GM18867 (cell line): ENCODE measurements around the gene CLIP4.

ENCODE experiments used
- ATAC-seq: cut with Tn5 transposase; IDR thresholded peaks from one replicate; pipeline ENCODE4 v1.9.1; 2021; ENCODE audit warnings: mild to moderate bottlenecking, moderate library complexity; ENCODE audit not compliant: unreplicated experiment

CLIP4 gene

DNA sequence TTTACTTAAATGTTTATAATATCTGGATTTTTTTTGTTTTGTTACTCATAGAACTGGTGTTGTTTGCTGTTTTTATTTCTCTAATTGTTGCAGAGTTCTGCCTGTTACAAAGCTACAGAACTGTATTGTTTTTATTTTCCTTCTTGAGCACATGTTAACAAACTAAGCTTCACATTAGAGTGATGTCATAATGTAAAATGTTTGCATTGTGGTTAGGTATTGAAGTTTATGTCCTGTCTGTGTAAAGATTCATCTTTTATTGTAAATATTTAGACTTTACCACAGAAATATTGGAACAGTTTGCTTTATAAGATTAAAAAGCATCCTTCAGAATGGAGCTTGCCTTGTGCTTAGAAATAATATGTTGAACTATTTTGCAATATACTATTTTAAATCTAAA, 67.7 kb downstream of the CLIP4 start:
- ATAC-seq: no peak

DNA sequence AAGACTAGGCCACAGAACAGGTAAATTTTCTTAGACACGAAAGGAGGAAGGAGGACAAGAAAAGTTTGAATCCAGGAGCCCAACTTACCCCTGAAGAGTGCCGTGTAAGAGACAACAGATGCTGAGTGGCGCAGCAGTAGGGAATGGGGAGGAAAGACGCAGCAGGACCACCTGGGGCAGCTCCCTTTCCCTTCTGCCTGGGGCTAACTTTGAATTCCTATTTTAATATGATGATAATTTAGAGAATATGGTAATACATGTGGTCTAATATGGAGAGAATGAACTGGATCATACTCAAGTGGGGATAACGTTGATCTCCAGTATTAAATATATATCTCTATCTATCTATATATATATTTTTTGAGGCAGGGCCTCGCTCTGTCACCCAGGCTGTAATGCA, 69.3 kb downstream of the CLIP4 start:
- ATAC-seq: no peak

DNA sequence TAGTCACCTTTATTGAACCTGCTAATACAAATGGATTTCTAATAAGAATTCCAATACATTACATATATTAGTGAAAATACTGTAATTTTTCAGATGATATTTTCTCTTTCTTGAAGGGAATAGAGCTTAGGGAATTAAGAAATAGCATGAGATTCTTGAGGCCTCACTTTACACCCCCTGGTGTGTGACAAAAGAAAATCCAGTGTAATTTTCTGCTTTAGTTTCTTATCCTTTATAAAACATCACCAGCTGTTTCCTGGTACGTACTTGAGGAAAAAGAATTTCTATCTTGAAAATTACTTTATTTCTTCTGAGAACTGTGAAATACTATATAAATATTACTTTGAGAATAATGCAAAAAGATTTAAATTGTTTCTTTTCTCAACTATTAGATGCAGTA, 71.6 kb downstream of the CLIP4 start:
- no peak for ATAC-seq

DNA sequence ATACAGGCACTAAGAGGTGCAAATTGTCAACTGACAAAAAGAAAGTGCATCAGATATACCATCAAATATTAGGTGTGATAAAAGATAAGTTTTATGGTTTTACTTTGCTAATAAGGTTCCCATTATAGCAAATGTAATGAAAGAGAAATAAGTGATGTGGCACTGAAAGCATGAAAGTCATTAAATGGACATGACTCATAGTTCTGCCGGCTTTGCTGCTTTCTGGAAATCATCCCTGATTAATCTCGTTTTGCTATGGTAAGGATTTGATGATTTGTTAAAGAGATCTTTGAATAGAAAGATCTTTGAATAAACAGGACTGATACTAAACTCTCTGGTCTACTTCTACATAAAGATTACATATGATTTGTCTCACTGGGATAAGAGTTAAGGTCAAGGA, 72.7 kb downstream of the CLIP4 start:
- no peak for ATAC-seq

DNA sequence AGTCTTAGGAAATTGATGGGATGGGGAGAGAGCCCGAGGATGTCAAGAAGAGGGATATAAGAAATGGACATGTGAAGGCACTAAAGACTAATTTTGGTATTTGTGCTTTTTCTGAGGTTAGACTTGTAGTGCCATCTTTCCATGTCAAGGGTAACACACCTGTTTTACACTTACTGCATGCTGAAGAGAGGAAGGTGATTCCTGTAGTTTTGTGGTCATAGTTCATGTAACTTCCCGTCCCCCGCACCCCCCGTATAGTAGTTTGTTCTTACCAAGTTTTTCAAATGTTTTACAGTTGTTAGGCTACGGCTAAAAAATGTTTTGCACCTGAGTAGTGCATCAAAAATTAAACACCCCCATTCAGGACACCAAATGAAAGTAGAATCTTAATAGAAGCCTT, 73.8 kb downstream of the CLIP4 start:
- no peak for ATAC-seq

DNA sequence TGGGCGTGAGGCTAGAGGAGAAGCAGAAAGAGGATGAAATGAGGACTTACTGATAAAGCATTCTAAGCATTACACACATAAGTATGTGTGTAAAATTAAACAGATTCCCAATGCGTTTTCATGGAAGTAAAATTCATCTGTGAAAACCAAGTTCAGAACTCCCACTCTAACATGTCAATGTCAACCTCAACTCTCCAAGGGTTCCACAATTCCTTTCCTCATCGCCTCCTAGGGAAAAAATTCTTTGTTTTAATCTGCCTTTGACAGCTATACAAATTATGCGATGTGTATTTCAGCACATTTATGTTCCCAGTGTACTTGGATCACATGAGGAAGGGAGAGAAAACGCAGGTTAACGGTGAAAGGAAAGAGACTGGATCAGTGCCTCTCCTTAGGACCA, 76.6 kb downstream of the CLIP4 start:
- ATAC-seq: no peak

DNA sequence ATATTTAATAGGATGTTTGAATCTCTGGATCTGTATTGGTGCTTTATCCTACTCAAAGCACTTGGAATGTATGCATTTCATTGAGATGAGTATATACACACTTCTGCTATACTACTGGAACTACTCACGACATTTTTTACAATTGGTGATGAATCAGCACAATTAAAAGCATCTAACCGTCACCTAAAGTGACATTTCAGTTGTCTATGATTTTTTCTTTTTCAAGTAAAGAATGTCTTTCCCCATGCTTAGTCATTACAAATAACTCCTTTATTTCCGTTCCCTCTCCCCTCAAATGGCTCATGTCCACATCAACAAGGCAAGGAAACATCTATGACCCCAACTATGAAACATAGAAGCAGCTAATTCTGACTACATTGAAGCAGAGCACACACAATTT, 77.3 kb downstream of the CLIP4 start:
- ATAC-seq: no peak

DNA sequence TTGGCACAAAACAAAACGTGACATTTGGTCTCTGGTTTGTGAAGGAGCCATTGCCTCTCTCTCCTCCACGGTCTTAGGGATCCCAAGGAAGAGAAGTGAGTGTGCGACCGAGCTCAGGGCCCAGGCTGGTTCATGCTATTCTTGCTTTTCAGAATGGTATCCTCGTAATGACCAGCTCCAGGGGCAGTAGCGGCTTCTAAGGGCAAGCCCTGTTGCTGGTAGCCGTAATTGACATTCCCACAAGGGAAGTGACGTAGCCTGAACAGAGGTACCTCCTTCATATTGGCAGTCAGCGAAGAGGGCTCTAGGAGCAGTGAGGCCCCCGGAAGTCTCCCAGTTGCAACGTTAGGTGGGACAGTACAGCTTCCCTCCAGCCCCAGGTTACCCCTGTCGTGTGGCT, 77.9 kb downstream of the CLIP4 start:
- no peak for ATAC-seq

DNA sequence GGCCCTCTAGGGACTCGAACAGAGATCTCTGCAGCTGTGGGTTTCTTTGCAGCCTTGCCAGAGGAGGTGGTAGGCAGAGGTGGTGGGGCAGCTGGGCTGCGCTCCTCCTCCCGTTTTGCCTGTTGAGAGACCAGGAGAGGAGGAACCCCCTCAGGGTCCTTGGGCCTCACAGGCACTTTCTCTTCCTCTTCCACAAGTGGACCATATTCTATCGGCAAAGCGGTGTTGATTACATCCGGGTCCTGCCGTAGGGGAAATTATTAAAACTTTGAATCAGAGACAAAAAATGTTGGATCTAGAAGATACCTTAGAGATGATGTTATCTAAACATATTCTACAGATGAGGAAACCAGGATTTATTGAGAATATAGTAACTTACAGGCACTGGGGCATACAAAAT, 78.5 kb downstream of the CLIP4 start:
- no peak for ATAC-seq

DNA sequence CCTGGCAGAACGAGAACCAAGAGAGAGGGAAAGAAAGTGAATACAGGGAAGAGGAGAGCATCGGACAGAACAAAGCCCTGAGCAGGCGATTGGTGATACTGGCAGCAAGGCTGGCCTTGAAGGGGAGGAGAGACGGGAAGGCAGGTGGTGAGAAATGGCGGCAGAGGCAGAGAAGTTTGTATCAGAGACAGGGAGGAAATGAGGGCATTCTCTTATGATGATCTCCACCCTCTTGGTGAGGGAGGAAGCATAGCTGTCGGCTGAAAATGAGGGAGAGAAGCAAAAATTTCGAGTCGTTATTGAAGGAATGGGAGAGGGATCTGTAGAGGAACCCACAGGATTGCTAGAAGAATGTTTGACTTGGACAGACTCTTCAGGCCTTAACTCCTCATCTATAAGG, 80.6 kb downstream of the CLIP4 start:
- ATAC-seq: no peak

DNA sequence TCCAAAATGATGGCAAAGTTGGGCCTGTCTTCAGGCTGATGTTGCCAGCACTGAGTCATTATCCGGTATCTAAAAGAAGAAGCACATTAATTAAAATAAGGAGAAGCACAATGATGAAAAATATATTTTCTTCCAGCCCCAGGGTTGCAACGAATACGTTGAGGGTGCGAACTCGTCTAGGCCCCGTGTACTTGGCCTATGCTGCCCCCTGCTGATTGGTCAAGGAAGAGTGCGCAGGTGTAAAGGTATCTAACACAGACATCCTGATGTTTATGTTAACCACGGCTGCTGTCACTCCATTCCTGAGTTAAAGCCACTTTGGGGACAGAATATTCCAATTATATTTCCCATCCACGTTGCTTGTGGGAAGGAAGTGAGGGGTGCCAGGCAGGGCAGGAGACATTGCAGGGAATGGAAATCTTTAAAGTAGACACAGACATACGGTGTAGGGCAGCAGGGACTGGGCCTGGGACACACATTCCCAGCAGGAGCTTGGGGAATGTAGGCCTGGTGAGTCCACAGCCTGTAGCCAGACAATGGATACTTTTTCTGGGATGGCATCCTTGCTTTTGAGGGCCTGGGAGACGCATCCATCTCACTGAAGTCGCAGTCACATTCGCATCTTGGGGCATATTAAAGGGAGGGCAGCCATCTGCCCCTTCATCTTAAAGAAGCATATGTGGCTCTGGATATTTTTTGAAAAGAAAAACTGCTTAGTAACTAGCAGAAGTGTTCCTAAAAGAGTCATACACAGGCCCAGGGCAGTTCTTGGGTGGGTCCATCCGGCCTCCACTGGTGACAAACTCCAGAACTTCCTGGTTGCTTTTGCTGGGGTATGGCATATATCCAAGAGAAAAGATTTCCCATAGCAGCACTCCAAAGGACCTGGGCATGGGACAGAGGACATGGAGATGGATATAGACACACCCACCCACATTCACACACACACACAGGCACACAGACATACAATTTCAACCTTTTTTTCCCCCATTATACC, 81.9 kb downstream of the CLIP4 start:
- ATAC-seq: peak; percentile 56

DNA sequence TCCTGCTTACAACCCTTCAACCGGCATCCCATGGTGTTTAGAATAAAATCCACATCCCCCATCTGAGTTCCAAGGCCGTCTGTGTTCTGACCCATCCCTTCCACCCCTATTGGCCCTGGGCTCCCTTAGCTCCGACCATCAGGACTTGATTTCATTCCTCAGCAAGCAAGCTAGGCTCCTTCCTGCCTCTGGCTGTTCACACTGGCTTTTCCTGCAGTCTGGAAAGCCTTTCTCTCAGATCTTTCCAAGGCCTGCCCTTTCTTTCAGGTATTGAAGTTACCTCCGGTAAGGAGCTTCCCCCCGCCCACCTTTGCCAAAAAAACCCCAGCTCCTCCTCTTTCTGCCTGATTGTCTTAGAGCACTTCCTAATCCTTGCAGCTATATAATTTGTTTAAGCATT, 86.8 kb downstream of the CLIP4 start:
- ATAC-seq: no peak

DNA sequence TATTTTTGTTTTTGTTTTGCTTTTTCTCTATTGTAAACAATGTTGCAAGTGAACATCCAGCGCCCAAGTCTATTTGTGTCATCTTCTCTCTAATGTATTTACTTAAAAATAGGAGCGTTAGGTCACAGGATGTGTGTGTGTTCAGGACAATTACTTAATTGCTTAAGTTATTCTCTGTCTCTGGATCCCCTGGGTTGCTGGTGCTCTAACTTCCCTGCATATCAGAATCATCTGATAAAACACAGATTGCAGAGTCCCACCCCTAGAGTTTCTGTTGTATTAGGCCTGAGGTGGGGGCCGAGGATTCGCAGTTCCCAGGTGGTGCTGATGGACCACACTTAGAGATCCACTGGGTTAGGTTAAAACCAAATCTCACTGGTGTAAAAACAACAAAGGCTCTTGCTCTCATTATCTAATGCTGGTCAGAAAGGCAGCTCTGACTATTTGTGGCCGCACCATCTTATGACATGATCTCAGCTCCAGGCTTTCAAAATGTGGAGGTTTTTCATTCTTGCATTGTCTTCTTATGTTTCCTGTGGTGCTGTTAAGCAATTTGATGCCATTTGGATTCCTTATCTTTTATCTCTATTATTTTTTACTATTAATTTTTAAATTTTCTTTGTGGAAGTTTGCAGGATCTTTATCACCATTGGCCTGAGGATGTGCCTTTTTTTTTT, 87.7 kb downstream of the CLIP4 start:
- no peak for ATAC-seq

DNA sequence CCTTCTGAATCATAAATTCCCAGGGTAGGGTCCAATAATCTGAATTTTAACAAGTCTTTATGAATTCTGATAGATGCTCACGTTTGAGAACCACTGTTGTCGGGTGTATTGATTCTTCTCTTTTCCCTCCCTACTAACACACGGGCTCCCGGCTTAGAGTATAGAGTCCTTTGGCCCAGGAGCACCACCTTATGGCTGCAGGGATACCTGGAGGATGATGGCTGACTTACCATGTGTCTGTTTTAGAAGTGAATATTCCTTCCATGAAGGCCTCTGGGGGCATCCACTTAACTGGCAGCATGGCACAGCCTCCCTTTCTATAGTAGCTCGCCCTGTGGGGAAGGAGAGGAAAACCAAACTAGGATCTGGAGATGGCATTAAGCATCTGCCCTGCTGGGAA, 91.7 kb downstream of the CLIP4 start:
- ATAC-seq: no peak

DNA sequence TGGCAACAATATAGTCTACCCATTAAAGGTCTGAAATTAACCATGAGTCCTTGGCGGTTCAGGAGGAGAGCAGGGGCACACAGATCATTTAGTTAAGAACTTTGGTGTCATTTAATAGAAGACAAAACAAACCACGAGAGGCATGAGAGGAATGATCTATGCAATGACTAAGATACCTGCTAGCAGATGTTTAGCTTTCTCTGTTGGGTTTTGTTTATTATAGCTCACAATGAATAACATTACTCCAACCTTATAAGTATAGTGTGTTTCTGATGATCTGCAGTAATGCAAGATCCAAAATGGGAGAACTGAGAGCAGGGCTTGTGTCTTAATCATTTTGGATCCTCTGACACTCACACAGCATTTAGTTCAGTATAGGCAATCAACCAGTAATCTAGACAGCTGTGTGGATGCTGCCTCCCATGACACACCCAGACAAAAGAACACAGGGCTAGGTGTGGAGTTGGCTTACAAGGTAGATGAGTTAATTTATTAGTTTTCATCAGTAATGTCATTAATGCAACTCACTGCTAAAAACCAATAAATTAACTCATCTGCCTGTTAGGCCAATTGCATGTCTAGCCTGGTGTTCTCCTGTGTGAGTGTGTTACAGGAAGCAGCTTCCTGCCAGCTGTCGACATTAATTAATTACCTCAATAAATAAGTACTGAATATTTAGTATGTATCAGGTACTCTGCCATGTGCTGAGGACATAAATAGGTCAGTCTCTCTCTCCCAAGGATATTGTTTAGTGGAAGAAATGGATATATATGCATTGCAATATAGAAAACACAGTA, 92.3 kb downstream of the CLIP4 start:
- no peak for ATAC-seq

DNA sequence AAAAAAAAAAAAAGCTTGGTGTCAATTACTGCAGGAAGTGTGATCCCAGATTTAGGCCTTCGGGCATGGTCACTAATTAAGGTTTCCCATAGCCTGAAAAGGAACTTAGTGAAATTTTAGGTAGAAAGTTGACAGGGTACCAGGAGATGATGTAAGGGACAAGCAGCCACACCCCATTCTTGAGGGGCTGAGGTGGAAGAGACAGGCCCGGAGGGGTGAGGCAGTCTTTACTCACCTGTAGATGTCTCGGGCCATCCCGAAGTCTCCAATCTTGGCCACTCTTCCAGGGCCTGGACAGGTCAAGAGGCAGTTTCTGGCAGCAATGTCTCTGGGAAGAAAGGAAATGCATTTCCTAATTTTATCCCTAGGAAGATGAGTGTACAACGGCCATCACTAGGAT, 94.3 kb downstream of the CLIP4 start:
- ATAC-seq: no peak

DNA sequence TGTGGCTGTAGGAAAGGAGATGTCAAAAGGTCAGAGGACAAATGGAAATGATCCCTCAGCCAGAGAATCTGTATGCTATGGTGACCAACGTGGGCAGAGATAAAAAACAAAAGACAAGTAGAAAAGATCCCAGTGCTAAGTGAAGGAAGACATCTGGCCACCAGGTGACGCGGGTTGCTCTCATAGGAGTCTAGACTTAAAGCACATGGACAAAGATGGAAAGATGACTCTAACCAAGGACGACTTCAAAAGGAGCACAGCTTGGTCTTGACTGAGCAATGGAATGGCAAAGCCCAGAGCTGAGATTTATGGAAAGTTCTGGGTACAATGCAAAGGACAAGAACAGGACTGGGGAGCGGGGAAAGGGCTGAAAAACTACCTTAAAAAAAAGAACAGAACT, 96.8 kb downstream of the CLIP4 start:
- ATAC-seq: no peak

DNA sequence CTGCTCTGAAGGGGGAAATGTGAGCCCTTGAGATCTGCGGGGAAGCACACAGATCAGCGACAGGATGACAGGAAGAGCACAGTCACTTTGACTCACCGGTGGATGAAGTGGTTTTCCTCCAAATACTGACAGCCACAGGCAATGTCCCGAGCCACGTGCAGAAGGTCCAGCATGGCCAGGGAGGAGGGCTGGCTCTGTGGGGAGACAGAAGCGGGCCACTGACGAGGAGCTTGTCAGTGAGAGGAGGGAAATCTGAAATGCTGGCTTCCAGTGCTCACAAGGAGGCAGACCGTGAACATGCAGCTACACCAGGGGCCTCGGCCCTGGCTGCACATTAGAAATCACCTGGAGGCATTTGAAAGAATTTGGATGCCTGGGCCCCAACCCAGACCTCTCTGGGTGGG, 98.7 kb downstream of the CLIP4 start:
- no peak for ATAC-seq

DNA sequence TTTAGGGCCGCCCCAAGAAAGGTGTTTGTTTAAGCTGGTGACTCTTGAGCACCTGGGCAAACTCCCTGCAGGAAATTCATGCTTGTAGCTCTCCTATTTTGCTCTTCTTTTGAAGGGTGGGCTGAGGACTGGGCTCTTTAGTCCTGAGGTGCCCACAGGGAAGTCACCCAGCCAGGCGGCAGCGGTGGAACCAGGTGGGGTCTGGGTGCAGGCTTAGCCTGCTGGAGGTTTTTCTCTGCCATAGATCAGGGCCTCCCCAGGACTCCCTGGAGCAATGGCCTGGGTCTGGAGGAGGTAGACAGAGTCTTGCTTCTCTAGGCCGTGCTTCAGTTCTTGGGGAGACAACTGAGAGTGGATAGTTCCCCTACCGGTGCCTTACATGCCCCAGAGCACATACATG, 99.9 kb downstream of the CLIP4 start:
- ATAC-seq: no peak

DNA sequence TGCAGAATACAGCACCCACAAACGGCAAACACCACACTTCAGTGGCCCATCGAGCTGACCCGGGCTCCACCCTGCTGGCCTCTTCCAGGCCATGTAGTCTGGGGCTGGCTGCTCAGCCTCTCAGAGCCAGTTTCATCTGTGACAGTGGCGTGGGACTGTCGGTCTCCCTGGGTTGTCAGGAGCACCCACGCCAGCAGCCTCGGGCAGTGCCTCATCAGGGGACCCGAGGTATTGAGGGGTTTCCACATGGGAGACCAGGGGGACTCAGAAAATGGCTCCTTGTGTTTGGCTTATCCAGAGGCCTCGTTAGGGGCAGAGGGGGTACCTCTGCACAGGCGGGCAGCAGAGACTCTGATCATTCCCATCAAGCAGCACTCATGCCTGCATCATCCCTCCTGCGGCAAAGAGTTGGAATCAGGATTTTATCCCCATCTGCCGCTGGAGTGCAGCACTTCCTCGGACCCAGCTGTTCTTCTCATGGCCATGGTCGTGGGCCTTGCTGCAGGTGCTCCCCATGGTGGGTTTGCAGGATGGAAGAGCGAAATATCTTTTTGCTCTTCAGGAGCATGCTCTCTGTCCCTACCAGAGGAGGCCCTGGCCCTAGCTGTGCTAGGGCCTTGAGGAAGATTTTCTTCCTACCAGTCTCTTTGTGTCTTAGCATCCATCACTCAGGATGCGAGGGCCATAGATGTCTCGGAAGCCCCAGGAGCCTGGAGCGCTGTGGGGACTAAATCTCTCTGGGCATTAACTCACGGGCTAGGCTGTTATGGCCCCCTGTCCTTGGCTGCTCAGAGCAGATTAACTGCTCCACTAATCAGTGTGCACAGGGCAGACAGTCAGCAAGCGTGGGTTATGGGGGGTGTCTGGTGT, 100.8 kb downstream of the CLIP4 start:
- ATAC-seq: no peak

DNA sequence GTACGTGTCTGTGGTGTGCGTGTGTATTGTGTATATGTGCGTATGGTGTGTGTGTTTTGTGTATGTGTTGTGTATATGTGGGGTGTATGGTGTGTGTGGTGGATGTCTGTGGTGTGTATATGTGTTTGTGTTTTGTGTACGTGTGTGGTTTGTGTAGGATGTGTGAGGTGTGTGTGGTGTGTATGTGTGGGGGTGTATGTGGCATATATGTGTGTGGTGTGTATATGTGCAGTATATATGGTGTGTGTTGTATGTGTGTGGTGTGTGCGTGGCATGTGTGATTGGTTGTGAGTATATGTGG, 101.3 kb downstream of the CLIP4 start:
- ATAC-seq: no peak
